Astrocyte (in vitro differentiated cells and primary cell): ENCODE data around the gene TBC1D14.

Experiments
- CTCF ChIP-seq: IDR thresholded peaks from 2 replicates; pipeline ENCODE4 v1.5.1; 2011; ENCODE audit warnings: low read depth, mild to moderate bottlenecking, inconsistent platforms, low read length, moderate library complexity; ENCODE audit not compliant: insufficient read depth
- EZH2 ChIP-seq: IDR thresholded peaks from 2 replicates; pipeline ENCODE4 v1.6.1; 2012; ENCODE audit warnings: mild to moderate bottlenecking, low read length, inconsistent platforms; ENCODE audit not compliant: insufficient read depth

DNA sequence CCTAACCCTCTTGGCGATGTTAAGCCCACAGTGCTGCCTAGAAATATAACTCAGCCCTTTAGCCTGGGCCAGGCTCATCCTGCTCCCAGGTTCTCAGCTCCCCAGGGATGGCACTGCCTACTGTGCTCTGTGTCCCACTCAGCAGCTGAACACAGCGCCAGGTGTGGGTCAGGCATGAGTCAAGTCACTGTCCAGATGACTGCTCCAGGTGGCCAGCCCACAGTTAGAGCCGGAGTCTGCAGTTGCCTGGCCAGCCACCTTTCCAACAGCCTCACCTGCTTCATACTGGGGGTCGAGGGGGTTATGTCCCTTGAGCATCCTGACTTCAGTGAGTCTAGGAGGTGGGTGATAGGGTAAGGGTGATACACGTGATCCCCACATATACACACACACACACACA lies 48.4 kb downstream of the TBC1D14 start:
- TF ChIP-seq CTCF: no peak
- no peak for TF ChIP-seq EZH2
